Peyer's patch (tissue), 4 donors: ENCODE results near the gene MPP4. TPM values are rescaled to one million over a fixed set of nuclear protein-coding genes. Genes with fewer than 3 reads are reported as not detected.

ENCODE experiments used
- DNase-seq, 3 donors: peaks; one replicate each; pipeline ENCODE4 v3.0.0-alpha.2; 2017 to 2019
- H3K27ac ChIP-seq, 4 donors: fragments of 200-600 bp; sonication (generic); one replicate each; pipeline ENCODE4 v1.5.1; 2016 to 2019
- H3K27me3 ChIP-seq, 2 donors: fragments of 200-600 bp; sonication (generic); one replicate each; pipeline ENCODE4 v1.5.1; 2019
- H3K36me3 ChIP-seq, 3 donors: fragments of 200-600 bp; sonication (generic); one replicate each; pipeline ENCODE4 v1.5.1; 2016 to 2019
- H3K4me1 ChIP-seq, 4 donors: fragments of 200-600 bp; sonication (generic); one replicate each; pipeline ENCODE4 v1.5.1; 2016 to 2019
- H3K4me3 ChIP-seq, 4 donors: fragments of 200-600 bp; sonication (generic); 1 replicate in 3 of 4; 2 replicates in 1 of 4; pipeline ENCODE4 v1.5.1; 2016 to 2019; ENCODE audit warnings: mild to moderate bottlenecking in 1 of 4
- H3K9me3 ChIP-seq, 4 donors: fragments of 200-600 bp; sonication (generic); one replicate each; pipeline ENCODE4 v1.5.1; 2016 to 2019; ENCODE audit warnings: mild to moderate bottlenecking in 1 of 4
- POLR2A ChIP-seq, 2 donors: fragments of 450-650 bp; IDR thresholded peaks; one replicate each; pipeline ENCODE4 v1.5.1; 2017; ENCODE audit warnings: antibody characterized with exemption in 2 of 2, mild to moderate bottlenecking in 2 of 2, moderate library complexity in 2 of 2
- total RNA-seq, 4 donors: library from RNA; depleted of rRNA; stranded (reverse); fragments of >200 nt; gene quantifications; one replicate each; pipeline ENCODE4 v1.1.0, GENCODE V29; 2016
- TF ChIP-seq, protein P1 (sequence below), 6 experiments: fragments of 450-650 bp in 4 of 6; fragments of 200-600 bp in 2 of 6; sonication (generic) in 1 of 6; IDR thresholded peaks; one replicate each; pipeline ENCODE4 v1.5.1; 2017 to 2019; ENCODE audit warnings: antibody characterized with exemption in 6 of 6, mild to moderate bottlenecking in 3 of 6, moderate library complexity in 1 of 6

The MPP4 gene
- total RNA-seq, 4 donors from 2014 or later: not detected

GRCh38 chr2:201661366-201661765 lies 37.1 kb downstream of the MPP4 start:
- TF ChIP-seq, protein P1, sequence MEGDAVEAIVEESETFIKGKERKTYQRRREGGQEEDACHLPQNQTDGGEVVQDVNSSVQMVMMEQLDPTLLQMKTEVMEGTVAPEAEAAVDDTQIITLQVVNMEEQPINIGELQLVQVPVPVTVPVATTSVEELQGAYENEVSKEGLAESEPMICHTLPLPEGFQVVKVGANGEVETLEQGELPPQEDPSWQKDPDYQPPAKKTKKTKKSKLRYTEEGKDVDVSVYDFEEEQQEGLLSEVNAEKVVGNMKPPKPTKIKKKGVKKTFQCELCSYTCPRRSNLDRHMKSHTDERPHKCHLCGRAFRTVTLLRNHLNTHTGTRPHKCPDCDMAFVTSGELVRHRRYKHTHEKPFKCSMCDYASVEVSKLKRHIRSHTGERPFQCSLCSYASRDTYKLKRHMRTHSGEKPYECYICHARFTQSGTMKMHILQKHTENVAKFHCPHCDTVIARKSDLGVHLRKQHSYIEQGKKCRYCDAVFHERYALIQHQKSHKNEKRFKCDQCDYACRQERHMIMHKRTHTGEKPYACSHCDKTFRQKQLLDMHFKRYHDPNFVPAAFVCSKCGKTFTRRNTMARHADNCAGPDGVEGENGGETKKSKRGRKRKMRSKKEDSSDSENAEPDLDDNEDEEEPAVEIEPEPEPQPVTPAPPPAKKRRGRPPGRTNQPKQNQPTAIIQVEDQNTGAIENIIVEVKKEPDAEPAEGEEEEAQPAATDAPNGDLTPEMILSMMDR (IDR thresholded peaks at IDR 0.05): no peak
- no peak for TF ChIP-seq POLR2A (IDR thresholded peaks at IDR 0.05)
- Histone ChIP-seq H3K9me3 (no peaks in the 10 kb centered on the region), H3K27ac (no peak overlapping the region), H3K4me1 (no peaks in the 10 kb centered on the region), H3K36me3 (no peaks in the 10 kb centered on the region), H3K27me3 (no peaks in the 10 kb centered on the region), H3K4me3 (no peak overlapping the region)
- no peak for DNase-seq

- no peaks in the 10 kb centered on the region for H3K27me3 ChIP-seq
- DNase-seq: no peak
- no peaks in the 10 kb centered on the region for H3K9me3 ChIP-seq
- H3K27ac ChIP-seq: no peak overlapping the region
- no peak overlapping the region for H3K4me3 ChIP-seq
- no peaks in the 10 kb centered on the region for H3K36me3 ChIP-seq
- H3K4me1 ChIP-seq: no peaks in the 10 kb centered on the region
- TF ChIP-seq POLR2A (IDR thresholded peaks at IDR 0.05): no peak
- TF ChIP-seq, protein P1 (IDR thresholded peaks at IDR 0.05): no peak
Observed at GRCh38 chr2:201660293-201660895, 38.0 kb downstream of the MPP4 start.

DNA sequence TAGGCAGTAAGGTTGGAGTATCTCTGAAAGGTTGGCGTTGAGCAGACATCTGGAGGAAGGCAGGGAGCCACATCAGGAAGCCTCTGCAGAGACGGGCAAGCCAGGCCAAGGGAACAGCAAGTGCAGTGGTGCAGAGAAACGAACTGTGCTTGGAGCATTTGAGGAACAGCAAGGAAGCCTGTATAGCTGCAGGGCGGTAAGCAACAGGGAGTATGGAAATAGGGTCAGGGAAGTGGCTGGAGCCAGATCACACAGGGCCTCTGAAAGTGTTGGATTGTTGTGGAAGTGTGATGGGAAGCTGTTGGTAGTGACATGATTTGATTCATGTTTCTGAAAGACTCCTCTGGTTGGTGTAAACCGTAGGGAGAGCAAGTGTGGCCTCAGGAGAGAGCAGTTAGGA lies 41.7 kb downstream of the MPP4 start:
- DNase-seq: no peak

DNA sequence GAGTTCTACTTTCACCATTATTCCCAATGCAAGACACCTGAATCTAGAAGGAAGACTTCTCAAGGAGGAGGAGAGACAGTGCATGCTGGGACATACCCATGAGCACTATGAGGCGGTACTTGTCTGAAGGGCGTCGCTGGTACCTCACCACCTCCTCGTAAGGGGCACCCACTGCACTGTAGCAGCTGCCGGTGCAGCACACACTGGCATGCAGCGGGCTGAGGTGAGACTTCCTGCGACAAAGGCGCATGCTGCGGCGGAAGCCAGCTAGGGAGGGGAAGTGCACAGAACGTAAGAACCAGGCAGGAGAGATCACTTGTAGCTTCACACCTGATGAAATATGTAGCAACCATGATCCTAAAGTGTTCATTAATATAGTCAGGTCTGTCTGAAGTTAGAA lies 42.3 kb downstream of the MPP4 start:
- H3K27me3 ChIP-seq: no peaks in the 10 kb centered on the region
- no peaks in the 10 kb centered on the region for H3K36me3 ChIP-seq
- no peak overlapping the region for H3K4me3 ChIP-seq
- no peak overlapping the region for H3K27ac ChIP-seq
- no peaks in the 10 kb centered on the region for H3K4me1 ChIP-seq
- TF ChIP-seq, protein P1 (IDR thresholded peaks at IDR 0.05): no peak
- no peak for TF ChIP-seq POLR2A (IDR thresholded peaks at IDR 0.05)
- H3K9me3 ChIP-seq: no peaks in the 10 kb centered on the region
- no peak for DNase-seq

More for the DNA sequence above, 41.7 kb downstream of the MPP4 start:
- H3K36me3 ChIP-seq: no peaks in the 10 kb centered on the region
- H3K27me3 ChIP-seq: no peaks in the 10 kb centered on the region
- no peaks in the 10 kb centered on the region for H3K9me3 ChIP-seq
- H3K4me1 ChIP-seq: no peaks in the 10 kb centered on the region
- TF ChIP-seq, protein P1 (IDR thresholded peaks at IDR 0.05): no peak
- TF ChIP-seq POLR2A (IDR thresholded peaks at IDR 0.05): no peak
- H3K27ac ChIP-seq: no peak overlapping the region
- H3K4me3 ChIP-seq: no peak overlapping the region

- no peak overlapping the region for H3K4me3 ChIP-seq
- TF ChIP-seq POLR2A (IDR thresholded peaks at IDR 0.05): no peak
- TF ChIP-seq, protein P1 (IDR thresholded peaks at IDR 0.05): no peak
- no peak for DNase-seq
- no peaks in the 10 kb centered on the region for H3K36me3 ChIP-seq
- no peaks in the 10 kb centered on the region for H3K9me3 ChIP-seq
- no peaks in the 10 kb centered on the region for H3K27me3 ChIP-seq
- no peak overlapping the region for H3K27ac ChIP-seq
- no peaks in the 10 kb centered on the region for H3K4me1 ChIP-seq
Observed at GRCh38 chr2:201654616-201655384, 43.6 kb downstream of the MPP4 start.
